ENCODE measurements around the gene SCLY. TPM values are rescaled to one million over a fixed set of nuclear protein-coding genes. Genes with fewer than 3 reads are reported as not detected.

The SCLY gene
- total and polyA plus RNA-seq, 7 donors = 4.6 to 10.1 (median 6.5) TPM

- H3K4me1 ChIP-seq = peaks cover 58% of the 10 kb centered on the region
- H3K27me3 ChIP-seq (ENCODE audit: insufficient read depth in 3 of 3, low read length in 2 of 3) = no peaks in the 10 kb centered on the region
- intact Hi-C loops (cut with DNase I) = loop anchor here in 1 of 2 donors (10.0 kb wide), 1 partner anchor 244 kb away; no protein-coding TSS in a partner anchor
- ATAC-seq = peak in 1 of 4 donors; percentile 1
- peaks cover 3 to 50% of the 10 kb centered on the region in 2 donors for H3K36me3 ChIP-seq (ENCODE audit: insufficient read depth in 1 of 2, low read depth in 1 of 2)
- TF ChIP-seq, protein P1, sequence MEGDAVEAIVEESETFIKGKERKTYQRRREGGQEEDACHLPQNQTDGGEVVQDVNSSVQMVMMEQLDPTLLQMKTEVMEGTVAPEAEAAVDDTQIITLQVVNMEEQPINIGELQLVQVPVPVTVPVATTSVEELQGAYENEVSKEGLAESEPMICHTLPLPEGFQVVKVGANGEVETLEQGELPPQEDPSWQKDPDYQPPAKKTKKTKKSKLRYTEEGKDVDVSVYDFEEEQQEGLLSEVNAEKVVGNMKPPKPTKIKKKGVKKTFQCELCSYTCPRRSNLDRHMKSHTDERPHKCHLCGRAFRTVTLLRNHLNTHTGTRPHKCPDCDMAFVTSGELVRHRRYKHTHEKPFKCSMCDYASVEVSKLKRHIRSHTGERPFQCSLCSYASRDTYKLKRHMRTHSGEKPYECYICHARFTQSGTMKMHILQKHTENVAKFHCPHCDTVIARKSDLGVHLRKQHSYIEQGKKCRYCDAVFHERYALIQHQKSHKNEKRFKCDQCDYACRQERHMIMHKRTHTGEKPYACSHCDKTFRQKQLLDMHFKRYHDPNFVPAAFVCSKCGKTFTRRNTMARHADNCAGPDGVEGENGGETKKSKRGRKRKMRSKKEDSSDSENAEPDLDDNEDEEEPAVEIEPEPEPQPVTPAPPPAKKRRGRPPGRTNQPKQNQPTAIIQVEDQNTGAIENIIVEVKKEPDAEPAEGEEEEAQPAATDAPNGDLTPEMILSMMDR (IDR thresholded peaks at IDR 0.05) = no peak
- H3K9me3 ChIP-seq = no peaks in the 10 kb centered on the region
- peak overlapping the region; percentile 99 for H3K27ac ChIP-seq
- WGBS, 3 donors = 93 to 96% (median 93%) methylated on average over 15 of the region's 15 CpGs
- no peak for DNase-seq
- no peak overlapping the region for H3K4me3 ChIP-seq
Observed at GRCh38 chr2:238148981-238149380, 88.2 kb downstream of the SCLY start.

Other genes starting within 250 kb of the SCLY start
- 100 to 1,000 TPM in 1 of 4 donors, 10 to 100 TPM in 3; 32.8 to 105 (median 91.2) TPM for gene RAMP1, start 201.4 kb upstream of the SCLY start, total RNA-seq
- gene RAMP1, start 201.4 kb upstream of the SCLY start, polyA plus RNA-seq = 100 to 1,000 TPM in 2 of 3 donors, 10 to 100 TPM in 1; 86.5 to 367 (median 303) TPM
- 10 to 100 TPM; 46.0 to 67.5 (median 52.5) TPM for gene UBE2F, start 94.0 kb upstream of the SCLY start, total RNA-seq
- gene UBE2F, start 94.0 kb upstream of the SCLY start, polyA plus RNA-seq = 100 to 1,000 TPM in 2 of 3 donors, 10 to 100 TPM in 1; 74.2 to 134 (median 101) TPM
- under 1 TPM in 3 of 4 donors, not detected in 1; 0.17 to 0.32 (median 0.22) TPM for gene ESPNL, start 39.3 kb downstream of the SCLY start, total RNA-seq
- under 1 TPM; 0.04 to 0.14 (median 0.12) TPM for gene ESPNL, start 39.3 kb downstream of the SCLY start, polyA plus RNA-seq
- 100 to 1,000 TPM in 3 of 4 donors, 10 to 100 TPM in 1; 82.1 to 175 (median 153) TPM for gene KLHL30, start 77.7 kb downstream of the SCLY start, total RNA-seq
- gene KLHL30, start 77.7 kb downstream of the SCLY start, polyA plus RNA-seq = 100 to 1,000 TPM in 1 of 3 donors, 10 to 100 TPM in 2; 67.7 to 121 (median 91.7) TPM
- gene ERFE, start 98.0 kb downstream of the SCLY start, total RNA-seq = 10 to 100 TPM in 1 of 4 donors, 1 to 10 TPM in 3; 1.8 to 18.2 (median 4.5) TPM
- 10 to 100 TPM in 1 of 3 donors, 1 to 10 TPM in 2; 1.4 to 15.4 (median 1.7) TPM for gene ERFE, start 98.0 kb downstream of the SCLY start, polyA plus RNA-seq
- gene ILKAP, start 142.7 kb downstream of the SCLY start, total RNA-seq = 10 to 100 TPM; 31.8 to 43.8 (median 39.3) TPM
- gene ILKAP, start 142.7 kb downstream of the SCLY start, polyA plus RNA-seq = 10 to 100 TPM; 55.2 to 66.6 (median 58.4) TPM
- gene HES6, start 179.0 kb downstream of the SCLY start, total RNA-seq = 10 to 100 TPM in 2 of 4 donors, 1 to 10 TPM in 2; 4.1 to 13.1 (median 10.9) TPM
- 10 to 100 TPM; 35.7 to 54.5 (median 40.6) TPM for gene HES6, start 179.0 kb downstream of the SCLY start, polyA plus RNA-seq
- gene PER2, start 227.6 kb downstream of the SCLY start, total RNA-seq = 10 to 100 TPM in 3 of 4 donors, 1 to 10 TPM in 1; 7.8 to 20.7 (median 13.1) TPM
- 1 to 10 TPM; 1.9 to 2.5 (median 2.4) TPM for gene PER2, start 227.6 kb downstream of the SCLY start, polyA plus RNA-seq

Measured in psoas muscle (tissue), 8 donors.